Duodenal mucosa (tissue), 2 donors: ENCODE measurements around the gene PANX1.
"Not testable (repeated sequence)": the region's sequence is repeated elsewhere in the genome, so short reads cannot be mapped to it uniquely, and the experiment has no call there.

Source experiments
- H3K27ac ChIP-seq: one replicate; pipeline ENCODE4 v1.7.0; 2013; ENCODE audit warnings: low read depth, low read length
- H3K27me3 ChIP-seq, 2 donors: one replicate each; pipeline ENCODE4 v1.7.0; 2013; ENCODE audit warnings: low read length in 2 of 2, control low read depth in 1 of 2; ENCODE audit not compliant: insufficient read depth in 2 of 2, control insufficient read depth in 1 of 2
- H3K36me3 ChIP-seq, 2 donors: one replicate each; pipeline ENCODE4 v1.7.0; 2013; ENCODE audit warnings: low read length in 2 of 2, control low read depth in 1 of 2; ENCODE audit not compliant: insufficient read depth in 2 of 2, control insufficient read depth in 1 of 2
- H3K4me1 ChIP-seq, 2 donors: one replicate each; pipeline ENCODE4 v1.7.0; 2013; ENCODE audit warnings: low read length in 2 of 2, control low read depth in 1 of 2; ENCODE audit not compliant: insufficient read depth in 2 of 2, control insufficient read depth in 1 of 2
- H3K4me3 ChIP-seq, 2 donors: one replicate each; pipeline ENCODE4 v1.7.0; 2013; ENCODE audit warnings: low read length in 2 of 2, low read depth in 1 of 2
- H3K9ac ChIP-seq, 2 donors: one replicate each; pipeline ENCODE4 v1.7.0; 2013; ENCODE audit warnings: low read length in 2 of 2, low read depth in 1 of 2
- H3K9me3 ChIP-seq, 2 donors: one replicate each; pipeline ENCODE4 v1.7.0; 2013; ENCODE audit warnings: low read length in 2 of 2, control low read depth in 1 of 2; ENCODE audit not compliant: control insufficient read depth in 1 of 2

The PANX1 gene

DNA sequence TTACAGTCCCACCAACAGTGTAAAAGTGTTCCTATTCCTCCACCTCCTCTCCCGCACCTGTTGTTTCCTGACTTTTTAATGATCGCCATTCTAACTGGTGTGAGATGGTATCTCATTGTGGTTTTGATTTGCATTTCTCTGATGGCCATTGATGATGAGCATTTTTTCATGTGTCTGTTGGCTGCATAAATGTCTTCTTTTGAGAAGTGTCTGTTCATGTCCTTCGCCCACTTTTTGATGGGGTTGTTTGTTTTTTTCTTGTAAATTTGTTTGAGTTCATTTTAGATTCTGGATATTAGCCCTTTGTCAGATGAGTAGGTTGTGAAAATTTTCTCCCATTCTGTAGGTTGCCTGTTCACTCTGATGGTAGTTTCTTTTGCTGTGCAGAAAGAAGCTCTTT lies 28.7 kb downstream of the PANX1 start:
- not testable (repeated sequence) for H3K9me3 ChIP-seq, H3K4me3 ChIP-seq, H3K27ac ChIP-seq, H3K9ac ChIP-seq, H3K27me3 ChIP-seq, H3K36me3 ChIP-seq
- peaks cover 5 to 11% of the 10 kb centered on the region in 2 donors for H3K4me1 ChIP-seq

DNA sequence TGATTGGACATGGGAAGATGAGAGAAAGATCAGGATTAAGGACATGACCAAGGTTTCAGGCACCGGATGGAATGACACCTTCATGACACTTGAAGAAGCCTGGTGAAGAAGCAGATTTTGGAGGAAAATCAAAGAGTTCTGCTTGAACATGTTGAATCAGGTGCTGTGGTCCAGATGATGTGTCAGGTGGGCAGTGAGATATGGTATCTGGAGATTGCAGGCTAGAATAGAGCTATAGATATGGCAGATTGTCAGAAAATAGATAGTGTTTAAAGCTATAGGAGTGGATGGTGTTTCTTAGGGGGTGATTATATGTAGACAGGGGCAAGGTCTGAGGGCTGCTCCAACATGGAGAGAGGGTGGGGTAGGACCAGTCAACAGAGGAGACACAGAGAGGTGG lies 40.2 kb downstream of the PANX1 start:
- no peak overlapping the region for H3K4me3 ChIP-seq
- H3K9me3 ChIP-seq: no peaks in the 10 kb centered on the region
- H3K27me3 ChIP-seq: no peaks in the 10 kb centered on the region
- H3K4me1 ChIP-seq: peaks cover 0 to 2% of the 10 kb centered on the region in 2 donors
- H3K27ac ChIP-seq: no peak overlapping the region
- H3K36me3 ChIP-seq: peaks cover 0 to 4% of the 10 kb centered on the region in 2 donors
- H3K9ac ChIP-seq: no peak overlapping the region

DNA sequence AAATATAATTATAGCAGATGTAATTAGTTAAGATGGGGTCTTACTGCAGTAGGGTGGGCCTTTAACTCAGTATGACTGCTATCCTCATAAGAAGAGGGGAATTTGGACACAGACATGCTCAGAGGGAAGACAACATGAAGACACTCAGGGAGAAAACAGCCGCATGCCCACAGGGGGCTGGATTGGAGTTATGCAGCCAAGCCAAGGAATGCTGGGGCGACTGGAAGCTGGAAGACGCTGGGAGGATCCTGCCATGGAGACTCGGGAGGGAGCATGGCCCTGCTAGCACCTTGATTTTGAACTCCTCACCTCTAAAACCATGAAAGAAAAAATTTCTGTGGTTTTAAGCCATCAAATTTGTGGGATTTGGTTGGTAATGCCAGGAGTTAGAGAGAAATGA lies 40.9 kb downstream of the PANX1 start:
- Histone ChIP-seq H3K4me1 (peaks cover 0 to 8% of the 10 kb centered on the region in 2 donors), H3K9ac (no peak overlapping the region), H3K9me3 (no peaks in the 10 kb centered on the region), H3K4me3 (no peak overlapping the region), H3K27me3 (no peaks in the 10 kb centered on the region), H3K36me3 (peaks cover 0 to 4% of the 10 kb centered on the region in 2 donors), H3K27ac (no peak overlapping the region)

DNA sequence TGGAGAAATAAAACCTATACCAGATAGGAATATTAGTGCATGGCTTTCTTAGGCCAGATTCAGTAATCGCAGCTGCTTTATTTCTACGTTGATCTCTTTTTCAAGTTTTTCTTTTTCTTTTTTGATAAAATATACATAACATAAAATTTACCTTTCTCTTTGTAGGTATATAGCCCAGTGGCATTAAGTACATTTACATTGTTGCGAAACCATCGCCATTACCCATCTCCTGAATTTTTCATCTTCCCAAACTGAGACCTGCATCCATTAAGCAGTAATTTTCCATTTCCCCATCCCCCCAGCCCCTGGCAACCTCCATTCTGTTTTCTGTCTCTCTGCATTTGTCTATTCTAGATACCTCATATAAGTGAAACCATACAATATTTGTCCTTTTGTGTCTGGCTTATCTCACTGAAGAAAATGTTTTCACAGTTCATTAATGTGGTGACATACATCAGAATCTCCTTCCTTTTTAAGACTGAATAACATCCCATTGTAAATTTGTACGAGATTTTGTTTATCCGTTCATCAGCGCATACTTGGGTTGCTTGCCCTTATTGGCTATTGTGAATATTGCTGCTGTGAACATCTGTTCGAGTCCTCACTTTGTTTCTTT lies 41.4 kb downstream of the PANX1 start:
- Histone ChIP-seq H3K4me1 (peaks cover 0 to 9% of the 10 kb centered on the region in 2 donors), H3K27ac (no peak overlapping the region), H3K27me3 (no peaks in the 10 kb centered on the region), H3K4me3 (no peak overlapping the region), H3K9me3 (no peaks in the 10 kb centered on the region), H3K9ac (no peak overlapping the region), H3K36me3 (peaks cover 0 to 4% of the 10 kb centered on the region in 2 donors)

DNA sequence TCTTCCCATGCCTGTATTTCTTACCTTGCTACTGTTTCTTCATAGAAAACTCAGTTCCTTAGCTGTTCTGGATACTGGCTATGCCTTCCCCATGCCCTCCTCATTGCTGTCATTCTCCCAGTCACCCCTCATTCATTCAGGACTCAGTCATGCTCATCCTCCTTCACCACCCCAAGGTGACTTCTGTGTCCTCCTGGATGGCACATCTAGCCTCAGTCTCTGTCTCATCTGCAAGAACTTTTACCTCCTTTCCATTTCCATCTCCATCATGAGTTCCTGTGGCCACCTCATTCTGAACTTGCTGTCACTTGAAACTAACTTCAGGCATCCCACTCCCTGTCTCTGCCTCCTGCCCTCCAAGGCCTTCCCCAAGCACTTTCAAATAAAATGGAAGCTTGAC lies 42.3 kb downstream of the PANX1 start:
- no peaks in the 10 kb centered on the region for H3K9me3 ChIP-seq
- no peak overlapping the region for H3K9ac ChIP-seq
- H3K4me3 ChIP-seq: no peak overlapping the region
- no peaks in the 10 kb centered on the region for H3K27me3 ChIP-seq
- H3K27ac ChIP-seq: no peak overlapping the region
- H3K36me3 ChIP-seq: peaks cover 0 to 4% of the 10 kb centered on the region in 2 donors
- H3K4me1 ChIP-seq: peaks cover 0 to 9% of the 10 kb centered on the region in 2 donors

DNA sequence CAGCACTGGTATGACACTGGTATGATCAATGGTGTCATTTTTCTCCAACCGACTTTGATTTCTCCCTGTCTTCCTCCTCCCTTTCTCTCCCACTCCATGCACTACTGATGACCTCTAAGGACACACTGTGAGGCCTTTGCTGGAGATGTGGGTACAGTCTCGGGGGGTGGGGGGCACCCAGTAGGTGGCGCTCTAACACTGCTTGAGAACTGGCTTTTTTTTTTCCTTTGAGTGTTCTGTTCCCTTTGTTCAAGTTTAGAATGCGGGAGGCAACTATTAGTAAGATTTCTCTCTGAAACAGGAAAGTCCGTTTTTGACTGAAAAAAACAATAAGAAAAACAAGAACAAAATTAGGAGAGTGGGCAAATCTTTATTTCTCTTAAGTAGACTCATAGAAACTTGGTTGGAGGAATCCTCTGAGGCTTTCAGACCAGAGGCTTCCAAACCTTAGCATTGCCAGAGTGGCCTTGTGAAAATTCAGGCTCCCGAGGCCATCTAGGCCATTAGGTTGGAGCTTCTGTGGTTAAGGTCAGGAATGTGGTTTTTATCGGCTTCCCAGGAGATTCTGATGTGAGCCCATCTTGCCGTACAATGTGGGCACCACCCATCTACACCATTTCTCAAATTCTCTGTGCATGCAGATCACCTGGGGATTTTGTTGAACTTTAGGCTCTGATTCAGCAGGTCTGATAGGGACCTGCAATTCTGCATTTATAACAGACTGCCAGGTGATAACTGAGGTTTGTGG lies 43.2 kb downstream of the PANX1 start:
- H3K27me3 ChIP-seq: no peaks in the 10 kb centered on the region
- H3K4me1 ChIP-seq: peaks cover 0 to 9% of the 10 kb centered on the region in 2 donors
- no peaks in the 10 kb centered on the region for H3K9me3 ChIP-seq
- no peak overlapping the region for H3K4me3 ChIP-seq
- no peak overlapping the region for H3K9ac ChIP-seq
- no peak overlapping the region for H3K27ac ChIP-seq
- H3K36me3 ChIP-seq: peaks cover 0 to under 1% of the 10 kb centered on the region in 2 donors

DNA sequence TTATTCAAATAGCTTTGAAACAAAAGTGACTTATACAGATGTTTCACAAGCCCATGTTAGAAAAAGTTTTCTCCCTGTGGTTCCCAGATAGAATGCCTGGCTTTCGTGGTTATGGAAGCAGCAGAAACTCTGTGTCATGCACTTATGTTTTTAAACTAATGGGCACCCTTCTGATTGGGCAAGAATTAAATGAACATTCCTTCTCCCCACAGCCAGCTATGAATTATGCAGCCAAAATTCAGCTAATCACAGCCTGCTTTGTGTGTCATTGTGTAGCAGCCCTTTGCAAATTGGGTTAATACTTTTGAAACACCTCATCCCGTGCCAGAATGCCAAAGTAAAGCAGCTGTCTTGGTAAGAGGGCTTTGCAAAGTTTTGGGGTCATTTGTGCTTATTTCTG lies 46.9 kb downstream of the PANX1 start:
- Histone ChIP-seq H3K36me3 (peaks cover 0 to 12% of the 10 kb centered on the region in 2 donors), H3K9me3 (no peaks in the 10 kb centered on the region), H3K4me1 (peaks cover 0 to 9% of the 10 kb centered on the region in 2 donors), H3K4me3 (no peak overlapping the region), H3K27me3 (no peaks in the 10 kb centered on the region), H3K27ac (no peak overlapping the region), H3K9ac (no peak overlapping the region)

DNA sequence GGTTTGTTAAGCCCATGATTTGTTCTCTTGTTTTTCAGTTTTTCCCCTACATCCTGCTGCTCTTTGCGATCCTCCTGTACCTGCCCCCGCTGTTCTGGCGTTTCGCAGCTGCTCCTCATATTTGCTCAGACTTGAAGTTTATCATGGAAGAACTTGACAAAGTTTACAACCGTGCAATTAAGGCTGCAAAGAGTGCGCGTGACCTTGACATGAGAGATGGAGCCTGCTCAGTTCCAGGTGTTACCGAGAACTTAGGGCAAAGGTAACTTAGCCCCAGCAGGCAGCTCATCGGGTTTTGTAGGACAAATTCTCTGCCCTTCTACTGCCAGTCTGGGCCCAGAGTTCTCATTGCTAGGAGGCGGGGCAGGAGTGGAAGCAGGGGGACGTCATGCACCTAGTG lies 49.7 kb downstream of the PANX1 start:
- Histone ChIP-seq H3K4me3 (no peak overlapping the region), H3K27ac (no peak overlapping the region), H3K27me3 (no peaks in the 10 kb centered on the region), H3K36me3 (peaks cover 10 to 21% of the 10 kb centered on the region in 2 donors), H3K9ac (no peak overlapping the region), H3K4me1 (peaks cover 0 to 9% of the 10 kb centered on the region in 2 donors), H3K9me3 (no peaks in the 10 kb centered on the region)

DNA sequence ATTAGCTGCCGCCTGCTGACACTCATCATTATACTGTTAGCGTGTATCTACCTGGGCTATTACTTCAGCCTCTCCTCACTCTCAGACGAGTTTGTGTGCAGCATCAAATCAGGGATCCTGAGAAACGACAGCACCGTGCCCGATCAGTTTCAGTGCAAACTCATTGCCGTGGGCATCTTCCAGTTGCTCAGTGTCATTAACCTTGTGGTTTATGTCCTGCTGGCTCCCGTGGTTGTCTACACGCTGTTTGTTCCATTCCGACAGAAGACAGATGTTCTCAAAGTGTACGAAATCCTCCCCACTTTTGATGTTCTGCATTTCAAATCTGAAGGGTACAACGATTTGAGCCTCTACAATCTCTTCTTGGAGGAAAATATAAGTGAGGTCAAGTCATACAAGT lies 51.1 kb downstream of the PANX1 start:
- no peaks in the 10 kb centered on the region for H3K4me1 ChIP-seq
- no peaks in the 10 kb centered on the region for H3K9me3 ChIP-seq
- H3K36me3 ChIP-seq: peaks cover 10 to 21% of the 10 kb centered on the region in 2 donors
- no peaks in the 10 kb centered on the region for H3K27me3 ChIP-seq
- no peak overlapping the region for H3K4me3 ChIP-seq
- no peak overlapping the region for H3K9ac ChIP-seq
- no peak overlapping the region for H3K27ac ChIP-seq

DNA sequence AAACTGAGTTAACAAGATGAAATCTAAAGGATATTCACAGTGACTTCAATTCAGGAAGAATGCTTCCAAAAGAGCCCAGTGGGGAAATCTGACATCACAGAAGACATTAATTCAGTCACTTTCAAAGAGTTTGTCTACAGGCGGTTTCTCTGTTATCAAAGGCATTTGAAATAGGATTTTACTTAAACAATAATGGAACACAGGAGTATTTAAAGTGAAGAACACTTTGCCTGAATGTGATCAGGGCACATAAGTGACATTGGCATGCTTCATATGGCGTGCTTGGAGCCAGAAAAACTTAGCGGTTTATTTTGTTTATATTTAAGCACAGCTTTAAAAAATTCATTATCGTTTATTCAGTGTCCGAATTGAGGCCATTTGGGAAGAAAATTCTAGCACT lies 52.9 kb downstream of the PANX1 start:
- Histone ChIP-seq H3K27ac (no peak overlapping the region), H3K36me3 (peaks cover 10 to 21% of the 10 kb centered on the region in 2 donors), H3K9ac (no peak overlapping the region), H3K9me3 (no peaks in the 10 kb centered on the region), H3K4me1 (no peaks in the 10 kb centered on the region), H3K4me3 (no peak overlapping the region), H3K27me3 (no peaks in the 10 kb centered on the region)
